PC-3 (cell line): ENCODE measurements around the gene LCK.

Experiments used
- CTCF ChIP-seq: fragments of 300-600 bp; sonication (generic); conservative IDR thresholded peaks from 2 replicates; pipeline ENCODE4 v1.5.1; 2017; ENCODE audit warnings: antibody characterized with exemption, low read depth, mild to moderate bottlenecking, low read length
- EZH2phosphoT487 ChIP-seq: fragments of 300-600 bp; sonication (generic); IDR thresholded peaks from 2 replicates; pipeline ENCODE4 v1.6.1; 2018; ENCODE audit warnings: mild to moderate bottlenecking, antibody characterized with exemption, low read length, borderline replicate concordance

GRCh38 chr1:32263744-32264143 lies 12.7 kb downstream of the LCK start:
- TF ChIP-seq CTCF, result no peak
- no peak for TF ChIP-seq EZH2phosphoT487
